ENCODE data around the gene KDELR3. TPM values are rescaled to one million over a fixed set of nuclear protein-coding genes. Genes with fewer than 3 reads are reported as not detected.

KDELR3 gene
- total RNA-seq, 1 experiment from 2014 or later = 15.5 TPM

- ChIA-PET CTCF (no interaction called here), POLR2A (ENCODE audit: unreplicated experiment) (no interaction called here)
- H3K79me2 ChIP-seq (ENCODE audit: low read depth) = no peaks in the 10 kb centered on the region
- no peak for DNase-seq
- H3F3A ChIP-seq (ENCODE audit: insufficient read depth, low read depth) = no peaks in the 10 kb centered on the region; the same call in 1 of the 2 replicates
- H3K4me2 ChIP-seq = no peak overlapping the region
- no peak overlapping the region for H2AFZ ChIP-seq
- H3K27ac ChIP-seq = no peak overlapping the region
- no peaks in the 10 kb centered on the region for H3K9me3 ChIP-seq (ENCODE audit: insufficient read depth, low read depth)
- TF ChIP-seq EZH2 (IDR thresholded peaks at IDR 0.05; ENCODE audit: low read depth) = no peak
- TF ChIP-seq CTCF (conservative IDR thresholded peaks at IDR 0.05) = no peak
- peaks cover 72% of the 10 kb centered on the region for H3K27me3 ChIP-seq (ENCODE audit: insufficient read depth, low read depth)
- H3K4me1 ChIP-seq (replicated peaks; ENCODE audit: insufficient read depth) = no peaks in the 10 kb centered on the region
- BruUV-seq (replicated peaks) = no TSS peak
- H3K9me2 ChIP-seq (ENCODE audit: insufficient read depth) = no peaks in the 10 kb centered on the region
- H3K36me3 ChIP-seq (ENCODE audit: low read depth) = no peaks in the 10 kb centered on the region
- H3K4me3 ChIP-seq = no peak overlapping the region
- intact Hi-C loops (cut with micrococcal nuclease; ENCODE audit: unreplicated experiment) = no loop called here
- H4K20me1 ChIP-seq (ENCODE audit: insufficient read depth) = no peaks in the 10 kb centered on the region; the same call in 1 of the 2 replicates
Measured at GRCh38 chr22:38453996-38454352, 13.9 kb upstream of the KDELR3 start.

- Histone ChIP-seq H3K4me3 (no peak overlapping the region), H3K27me3 (ENCODE audit: insufficient read depth, low read depth) (peaks cover 69% of the 10 kb centered on the region), H2AFZ (no peak overlapping the region), H4K20me1 (ENCODE audit: insufficient read depth) (no peaks in the 10 kb centered on the region; the same call in 1 of the 2 replicates), H3K4me2 (no peak overlapping the region), H3K9me3 (ENCODE audit: insufficient read depth, low read depth) (no peaks in the 10 kb centered on the region), H3K27ac (no peak overlapping the region), H3K4me1 (replicated peaks; ENCODE audit: insufficient read depth) (no peaks in the 10 kb centered on the region), H3K9me2 (ENCODE audit: insufficient read depth) (no peaks in the 10 kb centered on the region), H3F3A (ENCODE audit: insufficient read depth, low read depth) (no peaks in the 10 kb centered on the region; the same call in 1 of the 2 replicates), H3K36me3 (ENCODE audit: low read depth) (no peaks in the 10 kb centered on the region), H3K79me2 (ENCODE audit: low read depth) (no peaks in the 10 kb centered on the region)
- BruUV-seq (replicated peaks) = no TSS peak
- intact Hi-C loops (cut with micrococcal nuclease; ENCODE audit: unreplicated experiment) = no loop called here
- CTCF ChIA-PET = no interaction called here
- DNase-seq = no peak
- TF ChIP-seq CTCF (conservative IDR thresholded peaks at IDR 0.05) (no peak), EZH2 (IDR thresholded peaks at IDR 0.05; ENCODE audit: low read depth) (peak; percentile 97)
- POLR2A ChIA-PET (ENCODE audit: unreplicated experiment) = no interaction called here
Measured at GRCh38 chr22:38454353-38455075, 13.4 kb upstream of the KDELR3 start.

- H3F3A ChIP-seq (ENCODE audit: insufficient read depth, low read depth) = no peaks in the 10 kb centered on the region; the same call in 1 of the 2 replicates
- peaks cover 64% of the 10 kb centered on the region for H3K27me3 ChIP-seq (ENCODE audit: insufficient read depth, low read depth)
- intact Hi-C loops (cut with micrococcal nuclease; ENCODE audit: unreplicated experiment) = no loop called here
- peak within 1 kb of the TSS; percentile 58; the same call in 1 of the 2 replicates for H3K4me3 ChIP-seq
- CTCF ChIA-PET = no interaction called here
- H2AFZ ChIP-seq = peak within 1 kb of the TSS; percentile 81; the same call in 1 of the 2 replicates
- no TSS peak for BruUV-seq (replicated peaks)
- H3K79me2 ChIP-seq (ENCODE audit: low read depth) = no peaks in the 10 kb centered on the region
- peak within 1 kb of the TSS; percentile 70 for H3K4me2 ChIP-seq
- no peaks in the 10 kb centered on the region; the same call in 1 of the 2 replicates for H4K20me1 ChIP-seq (ENCODE audit: insufficient read depth)
- DNase-seq = no peak
- H3K36me3 ChIP-seq (ENCODE audit: low read depth) = no peaks in the 10 kb centered on the region
- no peaks in the 10 kb centered on the region for H3K4me1 ChIP-seq (replicated peaks; ENCODE audit: insufficient read depth)
- POLR2A ChIA-PET (ENCODE audit: unreplicated experiment) = no interaction called here
- TF ChIP-seq EZH2 (IDR thresholded peaks at IDR 0.05; ENCODE audit: low read depth) (no peak), CTCF (conservative IDR thresholded peaks at IDR 0.05) (no peak)
- H3K9me2 ChIP-seq (ENCODE audit: insufficient read depth) = no peaks in the 10 kb centered on the region
- H3K9me3 ChIP-seq (ENCODE audit: insufficient read depth, low read depth) = no peaks in the 10 kb centered on the region
- no peak within 1 kb of the TSS for H3K27ac ChIP-seq
Measured at GRCh38 chr22:38455076-38455529, 12.8 kb upstream of the KDELR3 start, which contains the start of gene KCNJ4. Gene KCNJ4, minus strand, starts transcription at chr22:38455199. Its CDS starts 27,067 bp downstream, at chr22:38428132.

All from PC-9 (cell line).